Peyer's patch (tissue), 4 donors: Measurements from ENCODE around the gene UPK2.

Experiments
- POLR2A ChIP-seq, 2 donors: fragments of 450-650 bp; IDR thresholded peaks; one replicate each; pipeline ENCODE4 v1.5.1; 2017; ENCODE audit warnings: antibody characterized with exemption in 2 of 2, mild to moderate bottlenecking in 2 of 2, moderate library complexity in 2 of 2
- TF ChIP-seq, protein P1 (sequence below), 6 experiments: fragments of 450-650 bp in 4 of 6; fragments of 200-600 bp in 2 of 6; sonication (generic) in 1 of 6; IDR thresholded peaks; one replicate each; pipeline ENCODE4 v1.5.1; 2017 to 2019; ENCODE audit warnings: antibody characterized with exemption in 6 of 6, mild to moderate bottlenecking in 3 of 6, moderate library complexity in 1 of 6

DNA sequence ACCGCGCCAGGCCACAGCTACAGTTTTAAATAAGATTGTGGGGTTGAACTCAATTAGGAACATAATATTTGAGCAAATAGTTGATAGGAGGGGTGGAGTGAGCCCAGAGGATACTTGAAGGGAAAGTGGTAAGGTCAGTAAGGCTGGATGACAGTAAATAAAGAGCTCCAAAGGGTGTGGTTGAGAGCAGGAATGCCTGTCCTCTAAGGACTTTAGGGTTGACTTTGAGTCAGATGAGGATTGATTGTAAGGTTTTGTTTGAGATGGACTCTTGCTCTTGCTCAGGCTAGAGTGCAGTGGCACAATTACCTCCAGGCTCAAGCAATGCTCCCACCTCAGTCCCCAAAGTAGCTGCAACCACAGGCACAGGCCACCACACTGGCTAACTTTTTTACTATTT is 17.9 kb downstream of the UPK2 start:
- TF ChIP-seq, protein P1, sequence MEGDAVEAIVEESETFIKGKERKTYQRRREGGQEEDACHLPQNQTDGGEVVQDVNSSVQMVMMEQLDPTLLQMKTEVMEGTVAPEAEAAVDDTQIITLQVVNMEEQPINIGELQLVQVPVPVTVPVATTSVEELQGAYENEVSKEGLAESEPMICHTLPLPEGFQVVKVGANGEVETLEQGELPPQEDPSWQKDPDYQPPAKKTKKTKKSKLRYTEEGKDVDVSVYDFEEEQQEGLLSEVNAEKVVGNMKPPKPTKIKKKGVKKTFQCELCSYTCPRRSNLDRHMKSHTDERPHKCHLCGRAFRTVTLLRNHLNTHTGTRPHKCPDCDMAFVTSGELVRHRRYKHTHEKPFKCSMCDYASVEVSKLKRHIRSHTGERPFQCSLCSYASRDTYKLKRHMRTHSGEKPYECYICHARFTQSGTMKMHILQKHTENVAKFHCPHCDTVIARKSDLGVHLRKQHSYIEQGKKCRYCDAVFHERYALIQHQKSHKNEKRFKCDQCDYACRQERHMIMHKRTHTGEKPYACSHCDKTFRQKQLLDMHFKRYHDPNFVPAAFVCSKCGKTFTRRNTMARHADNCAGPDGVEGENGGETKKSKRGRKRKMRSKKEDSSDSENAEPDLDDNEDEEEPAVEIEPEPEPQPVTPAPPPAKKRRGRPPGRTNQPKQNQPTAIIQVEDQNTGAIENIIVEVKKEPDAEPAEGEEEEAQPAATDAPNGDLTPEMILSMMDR (IDR thresholded peaks at IDR 0.05) = no peak
- TF ChIP-seq POLR2A (IDR thresholded peaks at IDR 0.05) = no peak
